ENCODE results near the gene CYP3A4.

CYP3A4 gene

DNA sequence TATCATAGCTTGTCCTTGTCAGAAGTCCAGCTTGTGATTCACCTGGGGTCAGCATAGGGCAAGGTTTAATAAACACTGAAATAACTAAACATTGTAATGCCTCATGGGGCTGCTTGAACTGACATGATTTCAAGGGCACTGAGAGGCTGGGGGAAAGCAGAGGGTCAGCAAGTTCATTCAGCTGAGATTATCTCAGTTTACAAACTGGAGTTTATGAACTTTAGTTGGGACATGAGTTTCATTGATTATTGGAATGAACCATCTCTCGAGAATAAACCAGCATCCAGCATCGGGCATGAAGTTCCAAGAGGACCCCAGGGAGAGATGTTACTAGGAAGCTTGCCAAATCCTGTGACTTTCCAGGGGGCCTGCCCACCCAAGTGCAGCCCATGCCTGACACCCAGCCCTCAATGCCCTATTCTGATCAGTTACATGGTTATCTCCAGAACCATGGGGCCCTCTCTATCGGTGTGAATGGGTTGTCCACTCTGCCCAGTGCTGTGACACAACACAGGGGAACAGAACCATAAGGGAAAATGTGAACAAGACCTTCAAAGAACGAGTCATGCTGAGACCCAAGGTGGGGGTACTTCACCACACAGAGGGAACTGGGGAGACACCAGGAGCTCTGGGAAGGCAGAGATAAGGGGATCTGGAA is 41.1 kb downstream of the CYP3A4 start:
- H3K27me3 ChIP-seq (replicated peaks; ENCODE audit: insufficient read depth, low read length), result no peaks in the 10 kb centered on the region
- no peaks in the 10 kb centered on the region for H3F3A ChIP-seq (ENCODE audit: insufficient read depth, low read length)
- H3K4me2 ChIP-seq (ENCODE audit: low read depth, low read length), result no peak overlapping the region
- no peak overlapping the region for H3K27ac ChIP-seq (ENCODE audit: low read length)
- H3K36me3 ChIP-seq (replicated peaks; ENCODE audit: insufficient read depth, low read length), result no peaks in the 10 kb centered on the region
- H3K9me3 ChIP-seq (replicated peaks; ENCODE audit: insufficient read depth, low read length), result no peaks in the 10 kb centered on the region
- H3K9me2 ChIP-seq (replicated peaks; ENCODE audit: insufficient read depth, low read length), result no peaks in the 10 kb centered on the region
- no peak overlapping the region for H3K4me3 ChIP-seq (ENCODE audit: low read length)
- H3K9ac ChIP-seq (ENCODE audit: low read length), result no peak overlapping the region
- no peaks in the 10 kb centered on the region for H4K20me1 ChIP-seq (ENCODE audit: insufficient read depth, low read length)
- no peak for DNase-seq
- H2AFZ ChIP-seq (ENCODE audit: low read length), result no peak overlapping the region
- H3K4me1 ChIP-seq (ENCODE audit: low read length), result no peaks in the 10 kb centered on the region
- no peaks in the 10 kb centered on the region for H3K79me2 ChIP-seq (ENCODE audit: low read length)
- TF ChIP-seq EZH2phosphoT487 (IDR thresholded peaks at IDR 0.05; ENCODE audit: low read length) (no peak), EZH2 (optimal IDR thresholded peaks at IDR 0.05; ENCODE audit: low read depth, low read length) (no peak)
- TF ChIP-seq, protein P1, sequence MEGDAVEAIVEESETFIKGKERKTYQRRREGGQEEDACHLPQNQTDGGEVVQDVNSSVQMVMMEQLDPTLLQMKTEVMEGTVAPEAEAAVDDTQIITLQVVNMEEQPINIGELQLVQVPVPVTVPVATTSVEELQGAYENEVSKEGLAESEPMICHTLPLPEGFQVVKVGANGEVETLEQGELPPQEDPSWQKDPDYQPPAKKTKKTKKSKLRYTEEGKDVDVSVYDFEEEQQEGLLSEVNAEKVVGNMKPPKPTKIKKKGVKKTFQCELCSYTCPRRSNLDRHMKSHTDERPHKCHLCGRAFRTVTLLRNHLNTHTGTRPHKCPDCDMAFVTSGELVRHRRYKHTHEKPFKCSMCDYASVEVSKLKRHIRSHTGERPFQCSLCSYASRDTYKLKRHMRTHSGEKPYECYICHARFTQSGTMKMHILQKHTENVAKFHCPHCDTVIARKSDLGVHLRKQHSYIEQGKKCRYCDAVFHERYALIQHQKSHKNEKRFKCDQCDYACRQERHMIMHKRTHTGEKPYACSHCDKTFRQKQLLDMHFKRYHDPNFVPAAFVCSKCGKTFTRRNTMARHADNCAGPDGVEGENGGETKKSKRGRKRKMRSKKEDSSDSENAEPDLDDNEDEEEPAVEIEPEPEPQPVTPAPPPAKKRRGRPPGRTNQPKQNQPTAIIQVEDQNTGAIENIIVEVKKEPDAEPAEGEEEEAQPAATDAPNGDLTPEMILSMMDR (IDR thresholded peaks at IDR 0.05; ENCODE audit: low read length), result no peak

DNA sequence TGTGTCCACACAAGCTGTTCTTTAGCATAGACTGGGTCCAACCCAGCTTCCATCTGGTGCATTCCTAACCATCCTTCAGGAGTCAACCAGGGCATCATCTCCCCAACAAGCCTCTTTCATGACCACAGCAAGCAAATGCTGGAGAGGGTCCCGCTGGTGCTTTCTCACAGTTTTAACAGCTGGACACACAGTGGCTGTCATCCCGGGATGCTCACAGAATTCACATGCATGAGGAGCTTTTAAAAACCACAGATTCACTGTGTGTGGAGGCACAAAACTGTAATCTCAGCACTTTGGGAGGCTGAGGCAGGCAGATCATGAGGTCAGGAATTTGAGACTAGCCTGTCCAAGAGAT is 42.6 kb downstream of the CYP3A4 start:
- Histone ChIP-seq H3K9ac (ENCODE audit: low read length) (no peak overlapping the region), H3K4me3 (ENCODE audit: low read length) (no peak overlapping the region), H3K9me3 (replicated peaks; ENCODE audit: insufficient read depth, low read length) (no peaks in the 10 kb centered on the region), H3K36me3 (replicated peaks; ENCODE audit: insufficient read depth, low read length) (no peaks in the 10 kb centered on the region), H2AFZ (ENCODE audit: low read length) (no peak overlapping the region), H3K27me3 (replicated peaks; ENCODE audit: insufficient read depth, low read length) (no peaks in the 10 kb centered on the region), H3K79me2 (ENCODE audit: low read length) (no peaks in the 10 kb centered on the region), H3K4me2 (ENCODE audit: low read depth, low read length) (no peak overlapping the region), H3K9me2 (replicated peaks; ENCODE audit: insufficient read depth, low read length) (no peaks in the 10 kb centered on the region), H3K4me1 (ENCODE audit: low read length) (no peaks in the 10 kb centered on the region), H3F3A (ENCODE audit: insufficient read depth, low read length) (no peaks in the 10 kb centered on the region), H3K27ac (ENCODE audit: low read length) (no peak overlapping the region), H4K20me1 (ENCODE audit: insufficient read depth, low read length) (no peaks in the 10 kb centered on the region)
- no peak for DNase-seq
- TF ChIP-seq EZH2phosphoT487 (IDR thresholded peaks at IDR 0.05; ENCODE audit: low read length) (no peak), EZH2 (optimal IDR thresholded peaks at IDR 0.05; ENCODE audit: low read depth, low read length) (no peak)
- TF ChIP-seq, protein P1 (IDR thresholded peaks at IDR 0.05; ENCODE audit: low read length), result no peak

DNA sequence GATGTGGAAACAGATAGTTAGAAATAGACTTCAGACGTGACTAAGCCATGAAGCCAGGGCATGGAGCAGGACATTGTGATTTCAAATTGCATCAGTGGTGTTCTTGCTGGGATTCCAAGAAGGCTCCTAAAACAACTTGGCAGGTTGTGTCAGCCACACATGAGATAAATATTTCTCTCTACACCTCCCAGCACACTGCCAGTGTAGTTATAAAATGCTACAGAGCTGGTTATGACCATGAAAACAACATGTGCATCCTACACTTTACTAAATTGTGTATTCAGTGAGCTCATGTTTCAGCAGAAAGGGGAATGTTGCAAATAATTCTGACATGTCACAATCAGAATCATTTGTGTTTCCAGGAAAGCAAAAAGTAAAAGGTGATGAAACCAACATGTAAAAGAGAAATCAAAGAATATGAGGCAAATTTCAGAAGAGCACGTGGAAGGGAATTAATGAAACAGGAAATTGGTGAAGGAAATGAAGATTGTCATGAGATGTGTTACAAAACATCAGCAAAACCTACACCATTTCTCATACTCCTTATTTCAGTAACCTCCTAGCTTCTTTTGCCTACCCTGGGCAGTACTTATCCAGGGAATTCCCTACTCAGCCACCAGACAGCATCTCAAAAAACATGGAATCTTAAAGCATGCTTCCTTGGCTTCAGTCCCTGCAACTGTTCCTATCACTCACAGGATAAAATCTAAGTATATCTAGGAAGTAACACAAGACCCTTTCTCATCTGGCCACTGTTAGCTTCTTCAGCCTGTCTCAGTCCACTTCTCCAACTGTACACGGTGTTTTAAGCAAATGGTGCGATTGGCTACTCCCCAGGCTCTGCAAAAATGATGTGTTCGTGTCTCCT is 43.2 kb downstream of the CYP3A4 start:
- Histone ChIP-seq H3K36me3 (replicated peaks; ENCODE audit: insufficient read depth, low read length) (no peaks in the 10 kb centered on the region), H3K27me3 (replicated peaks; ENCODE audit: insufficient read depth, low read length) (no peaks in the 10 kb centered on the region), H4K20me1 (ENCODE audit: insufficient read depth, low read length) (no peaks in the 10 kb centered on the region), H3K9ac (ENCODE audit: low read length) (no peak overlapping the region), H3K4me1 (ENCODE audit: low read length) (no peaks in the 10 kb centered on the region), H3K4me3 (ENCODE audit: low read length) (no peak overlapping the region), H2AFZ (ENCODE audit: low read length) (no peak overlapping the region), H3K9me3 (replicated peaks; ENCODE audit: insufficient read depth, low read length) (no peaks in the 10 kb centered on the region), H3K9me2 (replicated peaks; ENCODE audit: insufficient read depth, low read length) (no peaks in the 10 kb centered on the region), H3K27ac (ENCODE audit: low read length) (no peak overlapping the region), H3K4me2 (ENCODE audit: low read depth, low read length) (no peak overlapping the region), H3F3A (ENCODE audit: insufficient read depth, low read length) (no peaks in the 10 kb centered on the region), H3K79me2 (ENCODE audit: low read length) (no peaks in the 10 kb centered on the region)
- TF ChIP-seq EZH2 (optimal IDR thresholded peaks at IDR 0.05; ENCODE audit: low read depth, low read length) (no peak), EZH2phosphoT487 (IDR thresholded peaks at IDR 0.05; ENCODE audit: low read length) (no peak)
- TF ChIP-seq, protein P1 (IDR thresholded peaks at IDR 0.05; ENCODE audit: low read length), result no peak
- no peak for DNase-seq
